Omental fat pad (tissue), 4 donors: ENCODE data around the gene GALNTL6. TPM values are rescaled to one million over a fixed set of nuclear protein-coding genes. Genes with fewer than 3 reads are reported as not detected.

Source experiments
- ATAC-seq: fragments of 150-250 bp; one replicate; pipeline ENCODE4 v1.9.1; 2016; ENCODE audit warnings: mild to moderate bottlenecking, moderate library complexity; ENCODE audit not compliant: low FRiP score
- DNase-seq: peaks from one replicate; pipeline ENCODE4 v3.0.0-alpha.2; 2019; ENCODE audit warnings: low spot score
- total RNA-seq, 4 donors: library from RNA; depleted of rRNA; stranded (reverse); fragments of >200 nt; gene quantifications; one replicate each; pipeline ENCODE4 v1.1.0, GENCODE V29; 2016
- TF ChIP-seq, protein P1 (sequence below), 3 donors: fragments of 450-650 bp; IDR thresholded peaks; one replicate each; pipeline ENCODE4 v1.5.1; 2016 to 2017; ENCODE audit warnings: antibody characterized with exemption in 3 of 3, mild to moderate bottlenecking in 3 of 3, moderate library complexity in 2 of 3

The GALNTL6 gene
- total RNA-seq, 4 donors from 2014 or later: not detected

GRCh38 chr4:172050911-172051310 is 237.7 kb downstream of the GALNTL6 start:
- DNase-seq (no peak), ATAC-seq (no peak)
- TF ChIP-seq, protein P1, sequence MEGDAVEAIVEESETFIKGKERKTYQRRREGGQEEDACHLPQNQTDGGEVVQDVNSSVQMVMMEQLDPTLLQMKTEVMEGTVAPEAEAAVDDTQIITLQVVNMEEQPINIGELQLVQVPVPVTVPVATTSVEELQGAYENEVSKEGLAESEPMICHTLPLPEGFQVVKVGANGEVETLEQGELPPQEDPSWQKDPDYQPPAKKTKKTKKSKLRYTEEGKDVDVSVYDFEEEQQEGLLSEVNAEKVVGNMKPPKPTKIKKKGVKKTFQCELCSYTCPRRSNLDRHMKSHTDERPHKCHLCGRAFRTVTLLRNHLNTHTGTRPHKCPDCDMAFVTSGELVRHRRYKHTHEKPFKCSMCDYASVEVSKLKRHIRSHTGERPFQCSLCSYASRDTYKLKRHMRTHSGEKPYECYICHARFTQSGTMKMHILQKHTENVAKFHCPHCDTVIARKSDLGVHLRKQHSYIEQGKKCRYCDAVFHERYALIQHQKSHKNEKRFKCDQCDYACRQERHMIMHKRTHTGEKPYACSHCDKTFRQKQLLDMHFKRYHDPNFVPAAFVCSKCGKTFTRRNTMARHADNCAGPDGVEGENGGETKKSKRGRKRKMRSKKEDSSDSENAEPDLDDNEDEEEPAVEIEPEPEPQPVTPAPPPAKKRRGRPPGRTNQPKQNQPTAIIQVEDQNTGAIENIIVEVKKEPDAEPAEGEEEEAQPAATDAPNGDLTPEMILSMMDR (IDR thresholded peaks at IDR 0.05): no peak

- TF ChIP-seq, protein P1 (IDR thresholded peaks at IDR 0.05): no peak
- DNase-seq (no peak), ATAC-seq (no peak)
Observed at GRCh38 chr4:172055046-172055445, 241.8 kb downstream of the GALNTL6 start.

GRCh38 chr4:172055498-172055897 is 242.3 kb downstream of the GALNTL6 start:
- TF ChIP-seq, protein P1 (IDR thresholded peaks at IDR 0.05): no peak
- no peak for ATAC-seq
- DNase-seq: no peak

- TF ChIP-seq, protein P1 (IDR thresholded peaks at IDR 0.05): no peak
- no peak for DNase-seq
- ATAC-seq: no peak
Observed at GRCh38 chr4:172061204-172061603, 248.0 kb downstream of the GALNTL6 start.

- TF ChIP-seq, protein P1 (IDR thresholded peaks at IDR 0.05): no peak
- ATAC-seq (no peak), DNase-seq (no peak)
Observed at GRCh38 chr4:172068506-172068905, 255.3 kb downstream of the GALNTL6 start.

- TF ChIP-seq, protein P1 (IDR thresholded peaks at IDR 0.05): no peak
- ATAC-seq: no peak
- no peak for DNase-seq
Observed at GRCh38 chr4:172073590-172073989, 260.4 kb downstream of the GALNTL6 start.

DNA sequence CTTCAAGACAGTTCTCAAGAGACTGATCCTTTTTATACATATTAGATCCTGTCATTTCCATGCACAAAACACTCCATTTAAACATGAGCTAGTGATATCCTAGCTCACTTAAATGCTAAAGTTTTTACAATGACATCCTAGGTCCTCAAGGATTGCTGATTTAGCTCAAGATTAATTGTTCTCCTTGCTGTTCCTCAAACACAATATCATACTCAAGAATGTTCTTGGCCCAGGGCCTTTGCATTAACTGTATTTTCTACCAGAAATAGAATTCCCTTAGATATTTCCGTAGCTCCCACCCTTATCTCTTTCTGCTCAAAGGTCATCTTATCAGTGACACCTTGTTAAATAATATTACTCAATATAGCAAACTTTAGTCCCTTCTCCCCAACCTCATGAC is 270.1 kb downstream of the GALNTL6 start:
- ATAC-seq: no peak
- TF ChIP-seq, protein P1 (IDR thresholded peaks at IDR 0.05): no peak
- DNase-seq: no peak
